HK-2 (cell line): Measurements from ENCODE around the gene SRM.
"Not testable (repeated sequence)": the region's sequence is repeated elsewhere in the genome, so short reads cannot be mapped to it uniquely, and the experiment has no call there.

Experiments
- DNase-seq: peaks from one replicate; pipeline ENCODE4 v3.0.0-alpha.2; 2018; ENCODE audit not compliant: unreplicated experiment

SRM gene

GRCh38 chr1:11059968-11060830, at the start of gene SRM:
TSS of gene SRM (minus strand) at chr1:11060018. CDS start at chr1:11059943, 75 bp downstream.
- peak; percentile 89 for DNase-seq

GRCh38 chr1:11109047-11109760, 49.4 kb upstream of the SRM start:
- no peak for DNase-seq

GRCh38 chr1:11107599-11107998, 47.8 kb upstream of the SRM start:
- DNase-seq: no peak

- DNase-seq: no peak
Measured at GRCh38 chr1:11105586-11105985, 45.8 kb upstream of the SRM start.

GRCh38 chr1:11101347-11101746, 41.5 kb upstream of the SRM start:
- no peak for DNase-seq

- not testable (repeated sequence) for DNase-seq
Measured at GRCh38 chr1:11100806-11101205, 41.0 kb upstream of the SRM start.

GRCh38 chr1:11100149-11100493, 40.3 kb upstream of the SRM start:
- no peak for DNase-seq

- peak; percentile 94 for DNase-seq
Measured at GRCh38 chr1:11099310-11100148, 39.7 kb upstream of the SRM start, which contains the start of gene EXOSC10. TSS of gene EXOSC10 (minus strand) at chr1:11099869. CDS start at chr1:11099831, 38 bp downstream.

- DNase-seq: no peak
Measured at GRCh38 chr1:11098931-11099309, 39.1 kb upstream of the SRM start.

GRCh38 chr1:11083784-11084183, 24.0 kb upstream of the SRM start:
- not testable (repeated sequence) for DNase-seq

- DNase-seq: no peak
Measured at GRCh38 chr1:11080931-11081330, 21.1 kb upstream of the SRM start.

GRCh38 chr1:11078631-11079030, 18.8 kb upstream of the SRM start:
- DNase-seq: no peak

- DNase-seq: not testable (repeated sequence)
Measured at GRCh38 chr1:11073398-11073797, 13.6 kb upstream of the SRM start.

- no peak for DNase-seq
Measured at GRCh38 chr1:11072216-11072917, 12.5 kb upstream of the SRM start.

- DNase-seq: no peak
Measured at GRCh38 chr1:11071463-11072215, 11.8 kb upstream of the SRM start.

GRCh38 chr1:11070876-11071275, 11.1 kb upstream of the SRM start:
- DNase-seq: no peak

- no peak for DNase-seq
Measured at GRCh38 chr1:11068600-11069473, 9.0 kb upstream of the SRM start.

GRCh38 chr1:11067716-11068599, 8.1 kb upstream of the SRM start:
- DNase-seq: no peak

- DNase-seq: no peak
Measured at GRCh38 chr1:11065796-11066195, 6.0 kb upstream of the SRM start.
